Measurements from ENCODE around the gene FDXACB1.
A peak's percentile ranks its signal among the peaks of the same experiment; 100 is the strongest.

FDXACB1 gene

GRCh38 chr11:111878849-111879636 lies at the start of gene FDXACB1, which contains the start of gene CFAP68:
TSS of gene FDXACB1 (minus strand) at chr11:111879165. CDS start at chr11:111879132, 33 bp downstream.
TSS of gene CFAP68 (plus strand) at chr11:111879541. CDS start at chr11:111879561, 20 bp downstream.
- peak; percentile 98 for DNase-seq

GRCh38 chr11:111926505-111927391 lies 47.8 kb upstream of the FDXACB1 start:
- DNase-seq = peak; percentile 99

GRCh38 chr11:111925953-111926352 lies 47.0 kb upstream of the FDXACB1 start:
- no peak for DNase-seq

GRCh38 chr11:111923951-111924350 lies 45.0 kb upstream of the FDXACB1 start:
- no peak for DNase-seq

- no peak for DNase-seq
Observed at GRCh38 chr11:111923351-111923788, 44.4 kb upstream of the FDXACB1 start.

GRCh38 chr11:111922803-111923202 lies 43.8 kb upstream of the FDXACB1 start:
- no peak for DNase-seq

- no peak for DNase-seq
Observed at GRCh38 chr11:111921541-111922230, 42.7 kb upstream of the FDXACB1 start.

- DNase-seq = no peak
Observed at GRCh38 chr11:111920908-111921307, 41.9 kb upstream of the FDXACB1 start.

GRCh38 chr11:111918390-111919256 lies 39.7 kb upstream of the FDXACB1 start, which contains the start of gene C11orf52:
TSS of gene C11orf52 (plus strand) at chr11:111918913. CDS start at chr11:111918973, 60 bp downstream.
- DNase-seq = peak; percentile 64

- no peak for DNase-seq
Observed at GRCh38 chr11:111917788-111918187, 38.8 kb upstream of the FDXACB1 start.

- no peak for DNase-seq
Observed at GRCh38 chr11:111917312-111917711, 38.3 kb upstream of the FDXACB1 start.

- no peak for DNase-seq
Observed at GRCh38 chr11:111916768-111917167, 37.8 kb upstream of the FDXACB1 start.

GRCh38 chr11:111913997-111914396 lies 35.0 kb upstream of the FDXACB1 start:
- DNase-seq = peak; percentile 54

GRCh38 chr11:111913031-111913861 lies 34.3 kb upstream of the FDXACB1 start:
- DNase-seq = peak; percentile 55

- DNase-seq = peak; percentile 70
Observed at GRCh38 chr11:111912535-111912934, 33.6 kb upstream of the FDXACB1 start, which contains the start of gene HSPB2. TSS of gene HSPB2 (plus strand) at chr11:111912734. CDS start at chr11:111912830, 96 bp downstream.

- DNase-seq = peak; percentile 91
Observed at GRCh38 chr11:111911563-111912401, 32.8 kb upstream of the FDXACB1 start, which contains the start of gene CRYAB. TSS of gene CRYAB (minus strand) at chr11:111911770. CDS start at chr11:111911724, 46 bp downstream.

- no peak for DNase-seq
Observed at GRCh38 chr11:111910676-111911562, 32.0 kb upstream of the FDXACB1 start.

- DNase-seq = no peak
Observed at GRCh38 chr11:111909378-111909777, 30.4 kb upstream of the FDXACB1 start.
